ENCODE results near the gene RBM17. TPM values are rescaled to one million over a fixed set of nuclear protein-coding genes. Genes with fewer than 3 reads are reported as not detected.

The RBM17 gene
- total and polyA plus RNA-seq, 9 donors, result 56.2 to 94.4 (median 70.3) TPM

DNA sequence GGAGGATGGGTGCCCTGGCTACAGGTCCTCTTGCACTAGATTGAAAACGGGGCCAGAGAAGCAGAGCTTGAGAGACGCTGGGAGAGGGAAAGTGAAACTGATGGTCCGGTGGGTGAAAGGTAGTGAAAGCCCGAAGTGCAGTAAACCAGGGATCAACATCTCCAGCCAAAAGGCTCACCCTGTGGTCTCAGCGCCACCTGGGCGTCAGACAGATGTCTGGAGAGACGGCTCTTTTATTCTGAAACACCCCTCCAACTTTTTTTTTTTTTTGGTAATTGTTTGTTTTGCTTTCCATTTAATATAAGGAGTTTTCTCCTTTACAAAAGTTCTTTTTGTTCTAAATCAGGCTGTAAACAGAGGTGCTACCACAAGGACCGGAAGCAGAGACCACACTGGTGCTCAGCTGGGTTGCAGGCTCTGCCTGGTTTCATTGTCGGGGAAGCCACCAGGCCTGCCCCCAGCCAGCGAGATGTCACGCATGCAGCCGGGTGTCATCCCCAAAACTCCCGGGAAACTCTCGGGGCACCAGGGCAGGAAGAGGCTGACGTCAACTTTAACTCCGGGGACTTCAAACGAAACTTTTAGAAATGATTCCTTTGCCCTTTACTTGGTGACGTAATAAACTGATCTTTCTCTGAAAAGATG lies 37.9 kb upstream of the RBM17 start:
- peak overlapping the region; percentile 37 for H3K4me3 ChIP-seq
- no peaks in the 10 kb centered on the region for H3K27me3 ChIP-seq
- intact Hi-C loops (cut with DNase I), result no loop called here
- WGBS, 3 donors, result 2 to 5% (median 2%) methylated on average over 18 of the region's 18 CpGs
- H3K9me3 ChIP-seq, result no peaks in the 10 kb centered on the region
- peak overlapping the region; percentile 69 to 71 for H3K27ac ChIP-seq
- TF ChIP-seq POLR2A (IDR thresholded peaks at IDR 0.05), result no peak
- TF ChIP-seq EP300 (IDR thresholded peaks at IDR 0.05), result no peak
- TF ChIP-seq, protein P1, sequence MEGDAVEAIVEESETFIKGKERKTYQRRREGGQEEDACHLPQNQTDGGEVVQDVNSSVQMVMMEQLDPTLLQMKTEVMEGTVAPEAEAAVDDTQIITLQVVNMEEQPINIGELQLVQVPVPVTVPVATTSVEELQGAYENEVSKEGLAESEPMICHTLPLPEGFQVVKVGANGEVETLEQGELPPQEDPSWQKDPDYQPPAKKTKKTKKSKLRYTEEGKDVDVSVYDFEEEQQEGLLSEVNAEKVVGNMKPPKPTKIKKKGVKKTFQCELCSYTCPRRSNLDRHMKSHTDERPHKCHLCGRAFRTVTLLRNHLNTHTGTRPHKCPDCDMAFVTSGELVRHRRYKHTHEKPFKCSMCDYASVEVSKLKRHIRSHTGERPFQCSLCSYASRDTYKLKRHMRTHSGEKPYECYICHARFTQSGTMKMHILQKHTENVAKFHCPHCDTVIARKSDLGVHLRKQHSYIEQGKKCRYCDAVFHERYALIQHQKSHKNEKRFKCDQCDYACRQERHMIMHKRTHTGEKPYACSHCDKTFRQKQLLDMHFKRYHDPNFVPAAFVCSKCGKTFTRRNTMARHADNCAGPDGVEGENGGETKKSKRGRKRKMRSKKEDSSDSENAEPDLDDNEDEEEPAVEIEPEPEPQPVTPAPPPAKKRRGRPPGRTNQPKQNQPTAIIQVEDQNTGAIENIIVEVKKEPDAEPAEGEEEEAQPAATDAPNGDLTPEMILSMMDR (IDR thresholded peaks at IDR 0.05), result peak in 2 of 3 donors; percentile 8 to 20
- peak; percentile 70 to 80 (median 74) for DNase-seq
- H3K4me1 ChIP-seq (ENCODE audit: insufficient read depth), result no peaks in the 10 kb centered on the region
- no peaks in the 10 kb centered on the region for H3K36me3 ChIP-seq

DNA sequence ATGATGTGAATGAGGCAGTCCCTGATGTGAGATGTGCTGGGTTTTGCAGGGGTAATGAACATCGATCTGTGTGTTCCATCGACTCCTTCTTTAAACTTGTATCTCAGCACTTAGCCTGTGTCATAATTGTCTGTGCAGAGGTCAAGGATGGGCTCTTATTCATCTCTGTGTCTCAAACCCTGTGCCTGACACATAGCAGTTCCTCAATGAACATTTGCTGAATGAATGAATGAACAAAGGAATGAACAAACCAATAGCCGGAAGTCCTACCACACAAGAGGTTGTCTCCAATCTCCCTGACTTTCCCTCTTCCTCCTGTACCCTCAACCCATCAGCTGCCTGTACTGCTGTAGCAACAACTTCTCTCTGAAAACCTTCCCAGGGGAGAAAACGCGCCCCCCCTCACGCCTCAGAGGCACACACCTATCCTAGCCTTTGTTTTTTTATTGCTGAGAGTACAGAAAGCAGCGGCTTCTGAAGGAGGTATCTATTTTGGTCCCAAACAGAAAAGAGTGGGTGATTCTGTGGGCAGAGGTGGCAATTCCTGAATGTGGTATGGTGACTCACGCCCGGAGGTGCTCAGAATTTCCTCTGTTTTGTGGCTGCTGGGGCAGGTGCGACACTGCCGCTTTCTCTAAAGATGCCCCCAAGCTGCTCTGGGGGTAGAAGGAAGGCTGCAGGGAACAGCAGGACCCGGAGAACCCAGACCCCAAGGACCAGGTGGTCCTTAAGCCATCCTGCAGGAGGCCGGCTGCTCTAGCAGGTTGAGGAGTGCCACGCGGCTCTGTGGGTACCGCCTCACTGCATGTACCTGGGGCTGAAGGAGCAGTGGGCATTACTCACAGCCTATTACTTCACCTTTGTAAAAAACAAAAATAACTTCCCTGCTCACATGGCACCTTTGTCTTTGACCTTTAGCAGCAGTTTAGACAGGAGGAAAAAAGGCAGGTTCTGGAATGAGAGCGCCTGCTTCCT lies 36.3 kb upstream of the RBM17 start:
- no peak overlapping the region for H3K27ac ChIP-seq
- H3K36me3 ChIP-seq, result no peaks in the 10 kb centered on the region
- intact Hi-C loops (cut with DNase I), result no loop called here
- TF ChIP-seq, protein P1 (IDR thresholded peaks at IDR 0.05), result no peak
- TF ChIP-seq POLR2A (IDR thresholded peaks at IDR 0.05), result no peak
- TF ChIP-seq EP300 (IDR thresholded peaks at IDR 0.05), result no peak
- 89 to 93% (median 90%) methylated on average over 17 of the region's 17 CpGs for WGBS, 3 donors
- H3K4me3 ChIP-seq, result no peak overlapping the region
- no peak for DNase-seq
- no peaks in the 10 kb centered on the region for H3K4me1 ChIP-seq (ENCODE audit: insufficient read depth)
- no peaks in the 10 kb centered on the region for H3K9me3 ChIP-seq
- H3K27me3 ChIP-seq, result no peaks in the 10 kb centered on the region

DNA sequence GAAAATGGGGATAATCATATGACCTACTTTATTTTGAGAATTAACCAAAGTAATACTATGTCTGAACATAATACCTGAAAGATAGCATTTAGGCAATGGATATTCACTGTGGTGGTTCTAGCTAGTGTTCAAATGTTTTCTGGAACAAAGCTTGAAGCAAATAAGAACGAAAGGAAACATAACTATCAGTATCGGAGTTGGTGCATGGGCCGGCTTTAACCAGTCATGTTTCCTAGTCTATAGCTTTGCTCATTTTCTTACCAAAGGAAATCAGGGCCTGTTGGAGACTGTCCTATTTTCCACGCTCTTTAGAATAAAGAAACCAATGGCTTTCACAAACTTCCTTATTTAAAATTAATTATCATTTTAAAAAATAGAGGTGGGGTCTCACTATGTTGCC lies 35.5 kb upstream of the RBM17 start:
- no peak overlapping the region for H3K27ac ChIP-seq
- TF ChIP-seq, protein P1 (IDR thresholded peaks at IDR 0.05), result no peak
- TF ChIP-seq EP300 (IDR thresholded peaks at IDR 0.05), result no peak
- TF ChIP-seq POLR2A (IDR thresholded peaks at IDR 0.05), result no peak
- H3K4me1 ChIP-seq (ENCODE audit: insufficient read depth), result no peaks in the 10 kb centered on the region
- no peaks in the 10 kb centered on the region for H3K36me3 ChIP-seq
- DNase-seq, result no peak
- WGBS, 3 donors, result 84 to 94% (median 89%) methylated on average over 4 of the region's 4 CpGs
- intact Hi-C loops (cut with DNase I), result no loop called here
- no peaks in the 10 kb centered on the region for H3K9me3 ChIP-seq
- H3K4me3 ChIP-seq, result no peak overlapping the region
- no peaks in the 10 kb centered on the region for H3K27me3 ChIP-seq

DNA sequence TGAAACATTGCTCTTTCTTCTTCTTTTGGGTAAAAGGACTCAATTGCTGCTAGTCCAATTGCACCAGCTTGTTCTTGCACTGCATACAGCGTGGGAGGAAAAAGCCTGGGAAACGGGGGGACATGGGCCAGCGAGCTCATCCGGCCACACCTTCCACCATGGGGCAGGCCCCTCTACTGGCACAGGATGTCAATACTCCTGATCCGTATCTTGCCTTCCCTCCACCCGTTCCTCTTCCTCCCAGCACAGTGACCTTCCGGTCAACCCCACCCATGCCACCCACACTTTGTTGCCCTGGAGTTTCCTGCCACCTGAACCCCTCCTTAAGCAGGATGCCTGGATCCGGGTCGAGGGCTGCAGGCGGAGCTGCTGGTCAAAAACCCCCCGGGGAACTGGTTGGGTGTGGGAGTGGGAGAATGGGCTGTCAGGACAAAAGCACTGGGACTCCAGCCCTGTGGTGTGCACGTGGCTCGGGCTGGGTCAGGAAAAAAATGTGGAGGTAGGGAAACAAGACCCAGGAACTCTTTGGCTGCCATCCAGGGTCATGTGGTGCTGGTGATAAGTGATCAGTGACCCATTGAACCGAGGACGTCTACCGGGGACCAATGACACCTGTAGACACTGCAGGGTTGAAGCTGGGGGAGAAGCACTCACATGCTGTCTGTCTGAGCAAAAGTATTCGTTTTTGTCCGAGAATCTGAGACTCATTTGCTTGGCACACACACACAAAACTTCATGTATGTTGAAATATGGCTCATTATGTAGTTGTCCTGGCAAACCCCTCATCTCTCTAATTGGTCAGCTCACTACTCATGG lies 34.8 kb upstream of the RBM17 start:
- TF ChIP-seq, protein P1 (IDR thresholded peaks at IDR 0.05), result no peak
- TF ChIP-seq EP300 (IDR thresholded peaks at IDR 0.05) (no peak), POLR2A (IDR thresholded peaks at IDR 0.05) (no peak)
- no peaks in the 10 kb centered on the region for H3K4me1 ChIP-seq (ENCODE audit: insufficient read depth)
- H3K36me3 ChIP-seq, result no peaks in the 10 kb centered on the region
- H3K4me3 ChIP-seq, result no peak overlapping the region
- no peaks in the 10 kb centered on the region for H3K27me3 ChIP-seq
- WGBS, 3 donors, result 54 to 67% (median 59%) methylated on average over 18 of the region's 18 CpGs
- DNase-seq, result peak in 2 of 5 donors; percentile 29 to 30
- H3K9me3 ChIP-seq, result no peaks in the 10 kb centered on the region
- intact Hi-C loops (cut with DNase I), result no loop called here
- no peak overlapping the region for H3K27ac ChIP-seq
